Loucy (cell line): Measurements from ENCODE around the gene IL36A.

Source experiments
- H2AFZ ChIP-seq: fragments of 200-600 bp; sonication (generic); 2 replicates; pipeline ENCODE4 v1.6.0; 2016; ENCODE audit warnings: antibody characterized with exemption, mild to moderate bottlenecking, low read length, moderate library complexity
- H3F3A ChIP-seq: fragments of 200-600 bp; 2 replicates; pipeline ENCODE4 v1.6.0; 2016; ENCODE audit warnings: antibody characterized with exemption, low read depth, mild to moderate bottlenecking
- H3K27me3 ChIP-seq: fragments of 200-600 bp; sonication (generic); 2 replicates; pipeline ENCODE4 v1.6.1; 2014; ENCODE audit warnings: low read length, mild to moderate bottlenecking; ENCODE audit not compliant: insufficient read depth, poor library complexity, severe bottlenecking
- H3K36me3 ChIP-seq: fragments of 200-600 bp; sonication (generic); 2 replicates; pipeline ENCODE4 v1.6.1; 2016; ENCODE audit warnings: low read length; ENCODE audit not compliant: insufficient read depth
- H3K4me1 ChIP-seq: fragments of 200-600 bp; sonication (generic); 2 replicates; pipeline ENCODE4 v1.5.1; 2014; ENCODE audit warnings: low read length, mild to moderate bottlenecking; ENCODE audit not compliant: insufficient read depth, poor library complexity, severe bottlenecking
- H3K4me2 ChIP-seq: fragments of 200-600 bp; sonication (generic); 2 replicates; pipeline ENCODE4 v1.6.0; 2014; ENCODE audit warnings: antibody characterized with exemption, low read length, low read depth, mild to moderate bottlenecking; ENCODE audit not compliant: poor library complexity, severe bottlenecking
- H3K4me3 ChIP-seq: fragments of 200-600 bp; sonication (generic); 2 replicates; pipeline ENCODE4 v1.5.1; 2014; ENCODE audit warnings: low read length, mild to moderate bottlenecking, mixed read lengths; ENCODE audit not compliant: poor library complexity, severe bottlenecking
- H3K79me2 ChIP-seq: fragments of 200-600 bp; sonication (generic); 2 replicates; pipeline ENCODE4 v1.6.1; 2014; ENCODE audit warnings: low read length; ENCODE audit not compliant: insufficient read depth
- H3K9ac ChIP-seq: fragments of 200-600 bp; sonication (generic); 2 replicates; pipeline ENCODE4 v1.6.0; 2014; ENCODE audit warnings: mild to moderate bottlenecking, low read depth, low read length, moderate library complexity; ENCODE audit not compliant: poor library complexity, severe bottlenecking
- H3K9me2 ChIP-seq: fragments of 200-600 bp; sonication (generic); replicated peaks from 2 replicates; pipeline ENCODE4 v1.6.1; 2016; ENCODE audit warnings: low read depth, low read length, mixed read lengths
- H3K9me3 ChIP-seq: fragments of 200-600 bp; sonication (generic); 2 replicates; pipeline ENCODE4 v1.6.1; 2014; ENCODE audit warnings: mild to moderate bottlenecking, antibody characterized with exemption, low read length, low read depth; ENCODE audit not compliant: insufficient read depth
- H4K20me1 ChIP-seq: fragments of 200-600 bp; sonication (generic); 2 replicates; pipeline ENCODE4 v1.6.0; 2014; ENCODE audit warnings: antibody characterized with exemption, low read length, mild to moderate bottlenecking; ENCODE audit not compliant: insufficient read depth, poor library complexity, severe bottlenecking
- EZH2phosphoT487 ChIP-seq: fragments of 200-600 bp; IDR thresholded peaks from 2 replicates; pipeline ENCODE4 v1.6.1; 2018; ENCODE audit warnings: antibody characterized with exemption, mild to moderate bottlenecking, moderate library complexity, borderline replicate concordance
- TF ChIP-seq, protein P1 (sequence below): fragments of 200-600 bp; sonication (generic); conservative IDR thresholded peaks from 2 replicates; pipeline ENCODE4 v1.5.1; 2014; ENCODE audit warnings: mild to moderate bottlenecking, antibody characterized with exemption, low read length

IL36A gene

DNA sequence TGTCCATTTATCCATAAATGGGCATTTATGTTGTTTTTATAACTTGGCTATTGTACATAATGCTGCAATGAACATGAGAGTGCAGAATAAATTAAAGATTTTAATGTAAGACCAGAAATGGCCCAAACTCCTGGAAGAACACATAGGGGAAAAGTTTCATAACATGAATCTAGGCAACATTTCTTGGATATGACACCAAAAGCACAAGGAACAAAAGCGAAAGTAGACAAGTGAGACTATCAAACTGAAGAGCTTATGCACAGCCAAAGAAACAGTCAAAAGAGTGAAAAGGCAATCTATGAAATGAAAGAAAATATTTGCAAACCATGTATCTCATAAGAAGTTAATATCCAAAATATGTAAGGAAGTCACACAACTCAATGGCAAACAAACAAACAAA lies 5.8 kb downstream of the IL36A start:
- Histone ChIP-seq H3K9me2 (no peaks in the 10 kb centered on the region), H3K27me3 (no peaks in the 10 kb centered on the region), H3K9ac (no peak overlapping the region), H3K4me1 (no peaks in the 10 kb centered on the region), H3K36me3 (no peaks in the 10 kb centered on the region), H3K4me2 (no peak overlapping the region), H3K79me2 (no peaks in the 10 kb centered on the region), H3K4me3 (no peak overlapping the region), H3F3A (no peaks in the 10 kb centered on the region), H3K9me3 (no peaks in the 10 kb centered on the region), H2AFZ (no peak overlapping the region), H4K20me1 (no peaks in the 10 kb centered on the region)
- TF ChIP-seq, protein P1, sequence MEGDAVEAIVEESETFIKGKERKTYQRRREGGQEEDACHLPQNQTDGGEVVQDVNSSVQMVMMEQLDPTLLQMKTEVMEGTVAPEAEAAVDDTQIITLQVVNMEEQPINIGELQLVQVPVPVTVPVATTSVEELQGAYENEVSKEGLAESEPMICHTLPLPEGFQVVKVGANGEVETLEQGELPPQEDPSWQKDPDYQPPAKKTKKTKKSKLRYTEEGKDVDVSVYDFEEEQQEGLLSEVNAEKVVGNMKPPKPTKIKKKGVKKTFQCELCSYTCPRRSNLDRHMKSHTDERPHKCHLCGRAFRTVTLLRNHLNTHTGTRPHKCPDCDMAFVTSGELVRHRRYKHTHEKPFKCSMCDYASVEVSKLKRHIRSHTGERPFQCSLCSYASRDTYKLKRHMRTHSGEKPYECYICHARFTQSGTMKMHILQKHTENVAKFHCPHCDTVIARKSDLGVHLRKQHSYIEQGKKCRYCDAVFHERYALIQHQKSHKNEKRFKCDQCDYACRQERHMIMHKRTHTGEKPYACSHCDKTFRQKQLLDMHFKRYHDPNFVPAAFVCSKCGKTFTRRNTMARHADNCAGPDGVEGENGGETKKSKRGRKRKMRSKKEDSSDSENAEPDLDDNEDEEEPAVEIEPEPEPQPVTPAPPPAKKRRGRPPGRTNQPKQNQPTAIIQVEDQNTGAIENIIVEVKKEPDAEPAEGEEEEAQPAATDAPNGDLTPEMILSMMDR: no peak
- TF ChIP-seq EZH2phosphoT487: no peak

DNA sequence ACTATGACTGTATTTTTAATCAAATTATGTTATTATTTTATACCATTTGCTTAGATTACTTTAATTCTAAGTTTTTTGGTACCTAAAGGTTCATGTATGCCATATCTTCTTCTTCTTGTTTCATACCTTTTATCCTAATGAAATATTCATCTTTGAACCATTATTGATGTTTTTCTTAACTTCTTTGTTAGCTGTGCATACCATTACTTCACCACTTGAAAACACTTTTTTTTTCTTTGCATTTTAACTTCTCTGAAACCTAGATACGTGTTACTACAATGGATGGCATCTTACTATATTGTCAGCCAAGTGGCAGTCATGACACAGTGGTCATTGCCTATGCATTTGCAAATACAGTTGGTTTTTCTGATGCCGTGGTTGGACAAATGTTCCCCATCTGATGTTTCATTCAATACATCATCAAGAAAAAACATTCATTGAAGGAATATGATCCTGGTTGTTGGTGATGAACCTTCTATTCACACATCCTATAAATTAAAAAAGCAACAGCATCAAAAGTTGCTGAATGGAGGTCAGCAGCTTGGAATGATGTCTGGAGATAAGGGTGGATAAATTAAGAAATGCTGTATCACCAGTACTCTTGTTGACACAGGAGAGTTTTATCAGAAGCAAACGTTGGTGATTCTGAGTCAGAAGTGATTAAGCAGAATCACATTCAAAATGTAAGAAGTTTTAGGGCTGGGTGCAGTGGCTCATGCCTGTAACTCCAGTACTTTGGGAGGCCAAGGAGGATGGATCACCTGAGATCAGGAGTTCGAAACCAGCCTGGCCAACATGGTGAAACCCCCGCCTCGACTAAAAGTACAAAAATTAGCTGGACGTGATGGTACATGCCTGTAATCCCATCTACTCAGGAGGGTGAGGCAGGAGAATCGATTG lies 7.4 kb downstream of the IL36A start:
- no peaks in the 10 kb centered on the region for H3K79me2 ChIP-seq
- H3K27me3 ChIP-seq: no peaks in the 10 kb centered on the region
- no peaks in the 10 kb centered on the region for H3K36me3 ChIP-seq
- no peaks in the 10 kb centered on the region for H3K9me2 ChIP-seq
- TF ChIP-seq EZH2phosphoT487: no peak
- TF ChIP-seq, protein P1: no peak
- no peaks in the 10 kb centered on the region for H3K9me3 ChIP-seq
- no peak overlapping the region for H3K4me2 ChIP-seq
- no peaks in the 10 kb centered on the region for H3K4me1 ChIP-seq
- H3K9ac ChIP-seq: no peak overlapping the region
- no peaks in the 10 kb centered on the region for H4K20me1 ChIP-seq
- H3F3A ChIP-seq: no peaks in the 10 kb centered on the region
- no peak overlapping the region for H2AFZ ChIP-seq
- H3K4me3 ChIP-seq: no peak overlapping the region

DNA sequence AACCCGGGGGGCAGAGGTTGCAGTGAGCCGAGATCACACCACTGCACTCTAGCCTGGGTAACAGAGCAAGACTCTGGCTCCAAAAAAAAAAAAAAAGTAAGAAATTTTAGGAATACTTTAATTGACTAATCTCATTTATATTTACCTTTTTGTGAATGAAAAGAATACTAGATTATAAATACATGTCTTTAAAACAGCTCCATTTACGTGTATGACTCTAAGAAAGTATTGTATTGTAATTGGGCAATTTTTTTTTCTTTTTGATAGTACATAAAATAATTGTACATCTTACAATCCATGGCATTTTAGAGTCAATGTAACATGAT lies 8.0 kb downstream of the IL36A start:
- H4K20me1 ChIP-seq: no peaks in the 10 kb centered on the region
- H3K9me2 ChIP-seq: no peaks in the 10 kb centered on the region
- H3F3A ChIP-seq: no peaks in the 10 kb centered on the region
- no peak overlapping the region for H2AFZ ChIP-seq
- no peaks in the 10 kb centered on the region for H3K79me2 ChIP-seq
- no peaks in the 10 kb centered on the region for H3K27me3 ChIP-seq
- no peak overlapping the region for H3K4me2 ChIP-seq
- no peaks in the 10 kb centered on the region for H3K36me3 ChIP-seq
- no peaks in the 10 kb centered on the region for H3K4me1 ChIP-seq
- TF ChIP-seq EZH2phosphoT487: no peak
- TF ChIP-seq, protein P1: no peak
- H3K9me3 ChIP-seq: no peaks in the 10 kb centered on the region
- no peak overlapping the region for H3K9ac ChIP-seq
- no peak overlapping the region for H3K4me3 ChIP-seq
